ENCODE measurements around the gene MGARP. TPM values are rescaled to one million over a fixed set of nuclear protein-coding genes. Genes with fewer than 3 reads are reported as not detected.

MGARP gene
- total and polyA plus RNA-seq, 9 of the 15 experiments (the other 6 are each of a cell fraction or from before 2014, with no cell fraction given) = 0.11 to 0.45 (median 0.23) TPM; not detected in 4

DNA sequence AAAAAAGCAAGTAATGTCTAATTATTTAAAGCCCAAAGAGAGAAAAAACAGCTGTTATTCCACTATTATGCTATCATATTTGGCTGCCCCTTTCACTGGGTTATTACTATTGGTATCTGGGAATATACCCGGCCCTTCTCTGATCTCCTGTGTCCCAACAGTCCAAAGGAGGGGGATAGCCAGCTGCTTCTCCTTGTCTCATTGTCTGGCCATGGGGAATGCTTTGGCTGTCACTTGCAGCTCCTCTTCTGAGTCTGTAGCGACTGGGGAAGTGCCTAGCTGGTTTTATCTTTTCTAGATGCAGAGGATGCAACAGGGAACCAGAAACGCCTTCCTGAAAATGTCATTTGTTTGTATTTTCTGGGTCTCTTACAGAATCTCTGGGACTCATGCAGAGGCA is 33.9 kb downstream of the MGARP start:
- intact Hi-C loops (cut with micrococcal nuclease) = no loop called here
- H3K4me1 ChIP-seq (replicated peaks in 1 of 2; ENCODE audit: control insufficient read depth in 2 of 2, insufficient read depth in 2 of 2, low read length in 2 of 2) = no peaks in the 10 kb centered on the region; a peak in 2 of 5 replicates
- in situ Hi-C loops (cut with MboI) = no loop called here
- no peak overlapping the region for H3K27ac ChIP-seq (ENCODE audit: extremely low read depth, low read depth, low read length)
- no TSS peak for BruUV-seq (replicated peaks)
- H3K9me1 ChIP-seq (ENCODE audit: control insufficient read depth, insufficient read depth, low read length) = no peaks in the 10 kb centered on the region
- FAIRE-seq (no peak), ATAC-seq (no peak), DNase-seq (ENCODE audit: extremely low read depth in 1 of 4, low spot score in 3 of 4) (no peak)
- H3K27me3 ChIP-seq (ENCODE audit: control insufficient read depth in 2 of 2, insufficient read depth in 2 of 2, low read length in 2 of 2) = no peaks in the 10 kb centered on the region
- H3K4me3 ChIP-seq = no peak overlapping the region
- no peaks in the 10 kb centered on the region for H4K20me1 ChIP-seq (replicated peaks; ENCODE audit: control insufficient read depth, insufficient read depth, low read length)
- no peaks in the 10 kb centered on the region for H3K79me2 ChIP-seq (ENCODE audit: control insufficient read depth, insufficient read depth, low read length)
- WGBS (ENCODE audit: insufficient coverage, low coverage, missing lambda C conversion rate) = 26% methylated on average over 3 of the region's 3 CpGs
- H3K9ac ChIP-seq (ENCODE audit: insufficient read depth in 1 of 2, low read depth in 2 of 2, low read length in 2 of 2) = no peak overlapping the region
- H2AFZ ChIP-seq (ENCODE audit: low read depth, low read length) = no peak overlapping the region
- no peak for TF ChIP-seq MECOM (CRISPR knock-in tag; IDR thresholded peaks at IDR 0.05)
- no peak for TF ChIP-seq ZNF766 (CRISPR knock-in tag; conservative IDR thresholded peaks at IDR 0.05)
- no peak for TF ChIP-seq HLTF (IDR thresholded peaks at IDR 0.05)
- no peak for TF ChIP-seq BMI1 (IDR thresholded peaks at IDR 0.05; ENCODE audit: low read length)
- TF ChIP-seq ILF3 (IDR thresholded peaks at IDR 0.05; ENCODE audit: borderline replicate concordance) = no peak
- TF ChIP-seq TSC22D4 (tag; IDR thresholded peaks at IDR 0.05) = no peak
- TF ChIP-seq TCF3 (CRISPR knock-in tag; IDR thresholded peaks at IDR 0.05) = no peak
- TF ChIP-seq, protein P1, sequence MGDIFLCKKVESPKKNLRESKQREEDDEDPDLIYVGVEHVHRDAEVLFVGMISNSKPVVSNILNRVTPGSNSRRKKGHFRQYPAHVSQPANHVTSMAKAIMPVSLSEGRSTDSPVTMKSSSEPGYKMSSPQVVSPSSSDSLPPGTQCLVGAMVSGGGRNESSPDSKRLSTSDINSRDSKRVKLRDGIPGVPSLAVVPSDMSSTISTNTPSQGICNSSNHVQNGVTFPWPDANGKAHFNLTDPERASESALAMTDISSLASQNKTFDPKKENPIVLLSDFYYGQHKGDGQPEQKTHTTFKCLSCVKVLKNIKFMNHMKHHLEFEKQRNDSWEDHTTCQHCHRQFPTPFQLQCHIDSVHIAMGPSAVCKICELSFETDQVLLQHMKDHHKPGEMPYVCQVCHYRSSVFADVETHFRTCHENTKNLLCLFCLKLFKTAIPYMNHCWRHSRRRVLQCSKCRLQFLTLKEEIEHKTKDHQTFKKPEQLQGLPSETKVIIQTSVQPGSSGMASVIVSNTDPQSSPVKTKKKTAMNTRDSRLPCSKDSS (IDR thresholded peaks at IDR 0.05; ENCODE audit: low read depth, partially characterized antibody) = no peak
- TF ChIP-seq SMARCA5 (IDR thresholded peaks at IDR 0.05) = no peak
- TF ChIP-seq SRSF3 (IDR thresholded peaks at IDR 0.05; ENCODE audit: insufficient read depth, low read length) = no peak
- TF ChIP-seq SMARCC2 (IDR thresholded peaks at IDR 0.05; ENCODE audit: low read depth) = no peak
- TF ChIP-seq, protein P2, sequence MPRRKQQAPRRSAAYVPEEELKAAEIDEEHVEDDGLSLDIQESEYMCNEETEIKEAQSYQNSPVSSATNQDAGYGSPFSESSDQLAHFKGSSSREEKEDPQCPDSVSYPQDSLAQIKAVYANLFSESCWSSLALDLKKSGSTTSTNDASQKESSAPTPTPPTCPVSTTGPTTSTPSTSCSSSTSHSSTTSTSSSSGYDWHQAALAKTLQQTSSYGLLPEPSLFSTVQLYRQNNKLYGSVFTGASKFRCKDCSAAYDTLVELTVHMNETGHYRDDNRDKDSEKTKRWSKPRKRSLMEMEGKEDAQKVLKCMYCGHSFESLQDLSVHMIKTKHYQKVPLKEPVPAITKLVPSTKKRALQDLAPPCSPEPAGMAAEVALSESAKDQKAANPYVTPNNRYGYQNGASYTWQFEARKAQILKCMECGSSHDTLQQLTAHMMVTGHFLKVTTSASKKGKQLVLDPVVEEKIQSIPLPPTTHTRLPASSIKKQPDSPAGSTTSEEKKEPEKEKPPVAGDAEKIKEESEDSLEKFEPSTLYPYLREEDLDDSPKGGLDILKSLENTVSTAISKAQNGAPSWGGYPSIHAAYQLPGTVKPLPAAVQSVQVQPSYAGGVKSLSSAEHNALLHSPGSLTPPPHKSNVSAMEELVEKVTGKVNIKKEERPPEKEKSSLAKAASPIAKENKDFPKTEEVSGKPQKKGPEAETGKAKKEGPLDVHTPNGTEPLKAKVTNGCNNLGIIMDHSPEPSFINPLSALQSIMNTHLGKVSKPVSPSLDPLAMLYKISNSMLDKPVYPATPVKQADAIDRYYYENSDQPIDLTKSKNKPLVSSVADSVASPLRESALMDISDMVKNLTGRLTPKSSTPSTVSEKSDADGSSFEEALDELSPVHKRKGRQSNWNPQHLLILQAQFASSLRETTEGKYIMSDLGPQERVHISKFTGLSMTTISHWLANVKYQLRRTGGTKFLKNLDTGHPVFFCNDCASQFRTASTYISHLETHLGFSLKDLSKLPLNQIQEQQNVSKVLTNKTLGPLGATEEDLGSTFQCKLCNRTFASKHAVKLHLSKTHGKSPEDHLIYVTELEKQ (CRISPR knock-in tag; IDR thresholded peaks at IDR 0.05) = no peak
- no peak for TF ChIP-seq NRF1 (conservative IDR thresholded peaks at IDR 0.05 in 1 of 2, IDR thresholded peaks at IDR 0.05 in 1 of 2)
- TF ChIP-seq HNRNPL (IDR thresholded peaks at IDR 0.05; ENCODE audit: low read depth, low read length) = no peak
- TF ChIP-seq, protein P3, sequence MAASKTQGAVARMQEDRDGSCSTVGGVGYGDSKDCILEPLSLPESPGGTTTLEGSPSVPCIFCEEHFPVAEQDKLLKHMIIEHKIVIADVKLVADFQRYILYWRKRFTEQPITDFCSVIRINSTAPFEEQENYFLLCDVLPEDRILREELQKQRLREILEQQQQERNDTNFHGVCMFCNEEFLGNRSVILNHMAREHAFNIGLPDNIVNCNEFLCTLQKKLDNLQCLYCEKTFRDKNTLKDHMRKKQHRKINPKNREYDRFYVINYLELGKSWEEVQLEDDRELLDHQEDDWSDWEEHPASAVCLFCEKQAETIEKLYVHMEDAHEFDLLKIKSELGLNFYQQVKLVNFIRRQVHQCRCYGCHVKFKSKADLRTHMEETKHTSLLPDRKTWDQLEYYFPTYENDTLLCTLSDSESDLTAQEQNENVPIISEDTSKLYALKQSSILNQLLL (CRISPR knock-in tag; IDR thresholded peaks at IDR 0.05; ENCODE audit: borderline replicate concordance) = no peak
- TF ChIP-seq HDAC2 (IDR thresholded peaks at IDR 0.05) = no peak
- no peak for TF ChIP-seq MAZ (CRISPR knock-in tag; conservative IDR thresholded peaks at IDR 0.05 in 1 of 2, IDR thresholded peaks at IDR 0.05 in 1 of 2)
- TF ChIP-seq MTF1 (CRISPR knock-in tag; IDR thresholded peaks at IDR 0.05; ENCODE audit: borderline replicate concordance) = no peak
- CTCF ChIA-PET (ENCODE audit: low intra/inter-chr PET ratio) = no interaction called here
- POLR2A ChIA-PET = interaction anchor here (0.6 kb wide), 1 partner anchor 14 kb away, joined by 4 read pairs; no protein-coding TSS in a partner anchor
- H3K4me2 ChIP-seq (ENCODE audit: insufficient read depth, low read length) = no peak overlapping the region
- no peaks in the 10 kb centered on the region for H3K9me3 ChIP-seq (replicated peaks; ENCODE audit: control insufficient read depth, insufficient read depth, low read depth, low read length)
- H3K36me3 ChIP-seq (ENCODE audit: control insufficient read depth, insufficient read depth, low read length) = no peaks in the 10 kb centered on the region

Measured in K562 (cell line).